ENCODE results near the gene PIK3C2G.
"Not testable (repeated sequence)": the region's sequence is repeated elsewhere in the genome, so short reads cannot be mapped to it uniquely, and the experiment has no call there.

PIK3C2G gene, protein sequence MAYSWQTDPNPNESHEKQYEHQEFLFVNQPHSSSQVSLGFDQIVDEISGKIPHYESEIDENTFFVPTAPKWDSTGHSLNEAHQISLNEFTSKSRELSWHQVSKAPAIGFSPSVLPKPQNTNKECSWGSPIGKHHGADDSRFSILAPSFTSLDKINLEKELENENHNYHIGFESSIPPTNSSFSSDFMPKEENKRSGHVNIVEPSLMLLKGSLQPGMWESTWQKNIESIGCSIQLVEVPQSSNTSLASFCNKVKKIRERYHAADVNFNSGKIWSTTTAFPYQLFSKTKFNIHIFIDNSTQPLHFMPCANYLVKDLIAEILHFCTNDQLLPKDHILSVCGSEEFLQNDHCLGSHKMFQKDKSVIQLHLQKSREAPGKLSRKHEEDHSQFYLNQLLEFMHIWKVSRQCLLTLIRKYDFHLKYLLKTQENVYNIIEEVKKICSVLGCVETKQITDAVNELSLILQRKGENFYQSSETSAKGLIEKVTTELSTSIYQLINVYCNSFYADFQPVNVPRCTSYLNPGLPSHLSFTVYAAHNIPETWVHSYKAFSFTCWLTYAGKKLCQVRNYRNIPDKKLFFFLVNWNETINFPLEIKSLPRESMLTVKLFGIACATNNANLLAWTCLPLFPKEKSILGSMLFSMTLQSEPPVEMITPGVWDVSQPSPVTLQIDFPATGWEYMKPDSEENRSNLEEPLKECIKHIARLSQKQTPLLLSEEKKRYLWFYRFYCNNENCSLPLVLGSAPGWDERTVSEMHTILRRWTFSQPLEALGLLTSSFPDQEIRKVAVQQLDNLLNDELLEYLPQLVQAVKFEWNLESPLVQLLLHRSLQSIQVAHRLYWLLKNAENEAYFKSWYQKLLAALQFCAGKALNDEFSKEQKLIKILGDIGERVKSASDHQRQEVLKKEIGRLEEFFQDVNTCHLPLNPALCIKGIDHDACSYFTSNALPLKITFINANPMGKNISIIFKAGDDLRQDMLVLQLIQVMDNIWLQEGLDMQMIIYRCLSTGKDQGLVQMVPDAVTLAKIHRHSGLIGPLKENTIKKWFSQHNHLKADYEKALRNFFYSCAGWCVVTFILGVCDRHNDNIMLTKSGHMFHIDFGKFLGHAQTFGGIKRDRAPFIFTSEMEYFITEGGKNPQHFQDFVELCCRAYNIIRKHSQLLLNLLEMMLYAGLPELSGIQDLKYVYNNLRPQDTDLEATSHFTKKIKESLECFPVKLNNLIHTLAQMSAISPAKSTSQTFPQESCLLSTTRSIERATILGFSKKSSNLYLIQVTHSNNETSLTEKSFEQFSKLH (N-terminal part only)

GRCh38 chr12:18261273-18261672 lies at the start of gene PIK3C2G:
TSS of gene PIK3C2G (plus strand) at chr12:18261518. CDS start at chr12:18282082, 20,564 bp downstream.
- no peak for DNase-seq

GRCh38 chr12:18217966-18218365 lies 43.4 kb upstream of the PIK3C2G start:
- no peak for DNase-seq

- no peak for DNase-seq
Observed at GRCh38 chr12:18221726-18222125, 39.6 kb upstream of the PIK3C2G start.

DNA sequence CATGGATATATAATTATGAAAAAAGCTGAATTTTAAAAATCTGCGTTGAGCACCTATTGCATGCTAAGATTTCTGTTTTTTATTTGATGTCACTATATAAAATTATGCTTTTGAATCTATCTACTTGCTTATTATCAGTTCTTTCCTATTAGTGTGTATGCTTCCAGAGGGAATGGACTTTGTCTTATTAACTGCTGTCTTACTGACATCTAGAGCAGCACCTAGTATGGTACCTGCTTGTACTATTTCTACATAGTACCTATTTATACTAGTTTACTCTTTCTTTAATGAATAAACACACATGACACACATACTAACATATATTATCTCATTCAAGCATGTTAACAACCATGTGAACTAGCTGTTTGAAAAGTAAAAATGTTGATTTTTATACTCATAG lies 38.6 kb upstream of the PIK3C2G start:
- no peak for DNase-seq

GRCh38 chr12:18224745-18225144 lies 36.6 kb upstream of the PIK3C2G start:
- DNase-seq = no peak

DNA sequence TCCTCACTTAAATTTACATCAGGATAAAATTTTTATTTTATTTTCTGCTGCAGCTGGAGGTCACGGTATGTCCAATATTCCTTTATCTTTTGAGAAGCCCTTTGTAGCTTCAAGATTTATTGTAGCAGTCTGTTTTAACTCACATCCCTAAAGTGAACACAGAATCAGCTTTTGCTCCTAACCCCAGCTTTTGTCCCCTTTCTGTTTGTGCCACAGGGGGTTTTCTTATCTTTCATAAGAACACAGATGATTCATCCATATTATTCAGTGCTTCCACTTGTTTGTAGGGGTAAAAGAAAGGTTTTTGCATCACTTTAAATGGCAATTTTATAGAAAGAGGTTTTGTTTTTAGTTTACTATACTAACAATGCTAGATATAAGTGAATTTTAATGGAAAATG lies 21.8 kb upstream of the PIK3C2G start:
- DNase-seq = no peak

DNA sequence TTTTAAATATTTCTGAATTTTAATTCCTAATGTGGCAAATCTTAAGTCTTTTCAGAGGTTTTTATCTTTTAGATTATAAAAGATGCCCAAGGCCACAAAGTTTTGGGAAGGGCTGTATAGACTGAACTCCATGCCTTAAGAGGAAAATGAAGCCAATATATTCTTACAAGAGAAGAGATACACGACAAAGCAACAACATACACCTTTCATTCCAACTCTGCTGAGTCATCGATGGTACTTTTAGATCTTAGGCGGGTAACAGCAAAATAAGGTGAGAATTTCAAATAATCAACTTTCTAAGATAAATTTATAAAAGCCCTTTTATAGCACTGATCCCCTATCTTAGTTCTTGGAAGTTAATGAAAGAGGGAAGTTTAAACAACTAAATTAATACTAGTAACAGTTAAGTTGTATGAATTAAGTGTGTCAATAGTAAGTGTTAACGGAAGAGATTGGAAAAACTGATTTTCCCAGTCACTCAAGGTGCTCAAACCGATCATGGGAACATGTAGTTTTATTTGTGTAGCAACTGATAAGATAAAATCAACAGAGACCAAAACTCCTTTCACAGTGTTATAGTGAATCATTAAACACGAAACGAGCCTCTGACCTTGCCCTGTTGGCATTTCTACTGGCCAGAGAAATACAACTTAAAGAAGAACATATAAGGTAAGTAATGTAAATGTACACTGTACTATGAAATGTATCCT lies 18.8 kb upstream of the PIK3C2G start:
- no peak for DNase-seq

- DNase-seq = no peak
Observed at GRCh38 chr12:18243238-18243637, 18.1 kb upstream of the PIK3C2G start.

DNA sequence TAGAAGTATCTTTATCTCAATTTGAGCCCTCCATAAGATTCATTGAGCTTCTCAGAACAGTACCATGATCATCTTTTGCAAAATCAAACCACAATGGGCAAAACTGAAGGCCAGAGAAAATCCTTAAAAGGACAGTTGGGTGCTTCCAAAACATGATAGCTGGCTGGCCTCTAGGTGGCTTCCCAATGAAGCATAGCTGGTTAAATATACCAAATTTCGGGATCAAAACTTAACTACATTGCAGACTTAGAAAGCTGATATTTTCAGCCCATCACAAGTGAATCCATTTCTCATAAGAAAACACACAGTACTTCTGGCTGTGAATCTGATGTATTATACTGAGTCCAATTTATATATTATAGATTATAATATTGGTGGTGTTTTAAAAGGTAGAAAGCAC lies 15.3 kb upstream of the PIK3C2G start:
- no peak for DNase-seq

GRCh38 chr12:18250313-18250916 lies 10.9 kb upstream of the PIK3C2G start:
- no peak for DNase-seq

GRCh38 chr12:18254081-18254480 lies 7.2 kb upstream of the PIK3C2G start:
- DNase-seq = no peak

DNA sequence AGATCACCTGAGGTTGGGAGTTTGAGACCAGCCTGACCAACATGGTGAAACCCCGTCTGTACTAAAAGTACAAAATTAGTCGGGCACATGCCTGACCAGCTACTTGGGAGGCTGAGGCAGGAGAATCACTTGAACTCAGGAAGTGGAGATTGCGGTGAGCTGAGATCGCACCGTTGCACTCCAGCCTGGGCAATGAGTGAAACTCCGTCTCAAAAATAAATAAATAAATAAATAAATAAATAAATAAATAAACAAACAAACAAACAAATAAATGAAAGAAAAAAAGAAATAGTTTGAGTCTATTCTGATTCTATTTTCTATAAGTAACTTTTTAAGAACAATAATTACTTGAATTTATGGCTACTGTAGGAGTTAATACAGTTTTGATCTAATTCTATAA lies 6.3 kb upstream of the PIK3C2G start:
- not testable (repeated sequence) for DNase-seq

- DNase-seq = no peak
Observed at GRCh38 chr12:18257251-18257650, 4.1 kb upstream of the PIK3C2G start.

- DNase-seq = no peak
Observed at GRCh38 chr12:18258929-18259328, 2.4 kb upstream of the PIK3C2G start.

GRCh38 chr12:18259906-18260682 lies 1.2 kb upstream of the PIK3C2G start:
- DNase-seq = no peak

DNA sequence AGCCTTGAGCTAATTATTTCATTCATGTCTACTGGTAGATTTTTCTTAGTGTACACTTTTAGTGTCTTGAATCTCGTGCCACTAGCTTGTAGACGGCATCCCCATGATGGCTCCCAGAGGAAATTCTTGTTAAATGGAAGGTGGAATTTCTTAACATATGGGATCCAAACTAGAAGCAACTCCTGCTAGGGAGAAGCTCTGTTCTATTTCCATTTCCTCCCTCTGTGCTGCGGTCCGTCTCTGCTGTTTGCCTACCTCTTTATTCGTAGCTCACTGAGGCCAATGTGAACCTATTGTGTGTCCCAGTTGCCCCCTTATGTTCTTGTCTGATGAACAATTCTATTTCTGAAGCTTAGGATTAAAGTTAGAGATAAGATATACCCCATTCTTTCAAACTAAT lies 588 bp downstream of the PIK3C2G start:
- DNase-seq = no peak

- no peak for DNase-seq
Observed at GRCh38 chr12:18262514-18262913, 1.2 kb downstream of the PIK3C2G start.

- DNase-seq = no peak
Observed at GRCh38 chr12:18264581-18265075, 3.3 kb downstream of the PIK3C2G start.

DNA sequence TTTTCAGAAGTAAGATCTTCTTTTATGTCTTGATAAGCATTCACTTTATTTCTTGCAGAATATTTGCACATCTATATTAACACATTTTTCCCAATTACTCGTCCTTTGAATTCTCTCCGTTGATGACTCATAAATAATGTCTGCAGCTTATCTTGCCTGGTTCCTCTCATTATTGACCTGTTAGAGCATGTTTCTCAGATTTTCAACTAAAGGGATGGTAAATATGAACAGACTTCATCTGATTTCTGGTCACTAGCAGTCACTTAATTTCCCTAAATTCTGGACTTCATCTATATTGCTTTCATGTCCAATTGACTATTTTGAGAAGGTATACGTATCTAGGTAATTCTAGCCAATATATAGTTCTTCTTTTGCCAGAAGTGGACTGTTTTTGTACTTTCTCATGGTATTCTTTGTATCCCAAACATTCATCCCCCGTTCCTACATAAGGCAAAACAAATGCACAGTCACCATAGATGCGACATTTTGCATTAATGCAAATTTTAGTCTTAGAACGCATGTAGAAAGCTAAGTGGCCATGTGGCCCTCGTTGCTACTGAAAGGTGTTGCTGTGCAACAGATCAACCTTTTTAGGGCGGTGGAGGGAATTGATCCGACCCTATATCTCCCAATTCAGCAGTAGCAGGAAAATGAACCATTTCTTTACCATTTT lies 6.2 kb downstream of the PIK3C2G start:
- no peak for DNase-seq

DNA sequence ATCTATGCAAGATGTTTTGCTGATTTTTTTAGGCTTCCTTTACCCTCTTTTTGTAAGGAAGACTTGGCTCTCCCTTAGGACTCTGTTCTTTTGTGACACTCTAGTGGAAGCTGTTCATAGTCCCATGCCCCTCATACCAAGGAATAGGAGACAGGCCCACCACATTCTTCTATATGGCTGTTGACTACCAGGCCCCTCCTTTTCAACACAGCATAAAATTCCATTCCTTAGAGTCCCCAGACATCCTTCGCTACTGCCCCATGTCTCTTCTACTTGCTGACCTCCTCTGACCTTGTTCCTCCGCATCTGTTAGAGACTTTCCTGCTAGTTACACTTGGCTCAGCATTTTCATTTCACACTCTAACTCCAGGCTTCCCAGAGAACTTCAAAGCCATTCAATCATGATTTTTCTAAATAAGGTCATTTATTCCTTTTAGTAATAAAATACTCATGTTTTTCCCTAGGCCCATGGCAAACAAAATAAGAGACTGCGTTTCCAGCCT lies 9.7 kb downstream of the PIK3C2G start:
- DNase-seq = no peak

Measured in CD4-positive, alpha-beta T cell treated with Interleukin-17A for 1 hour (primary cell).